Ishikawa (cell line): ENCODE results near the gene TNIP2.

ENCODE experiments used
- CEBPB ChIP-seq: IDR thresholded peaks from 2 replicates; pipeline ENCODE4 v1.6.1; 2012
- CREB1 ChIP-seq: IDR thresholded peaks from 2 replicates; pipeline ENCODE4 v1.6.1; 2012; ENCODE audit warnings: low read depth
- EGR1 ChIP-seq: IDR thresholded peaks from 2 replicates; pipeline ENCODE4 v1.6.1; 2012
- EP300 ChIP-seq: IDR thresholded peaks from 2 replicates; pipeline ENCODE4 v1.6.1; 2012; ENCODE audit warnings: borderline replicate concordance
- MAX ChIP-seq: IDR thresholded peaks from 2 replicates; pipeline ENCODE4 v1.6.1; 2012
- RAD21 ChIP-seq: IDR thresholded peaks from 2 replicates; pipeline ENCODE4 v1.6.1; 2012; ENCODE audit warnings: low read depth
- TAF1 ChIP-seq: IDR thresholded peaks from 2 replicates; pipeline ENCODE4 v1.6.1; 2012; ENCODE audit warnings: low read depth, mild to moderate bottlenecking
- USF1 ChIP-seq: IDR thresholded peaks from 2 replicates; pipeline ENCODE4 v1.6.1; 2012
- YY1 ChIP-seq: IDR thresholded peaks from 2 replicates; pipeline ENCODE4 v1.6.1; 2012; ENCODE audit warnings: low read depth

- TF ChIP-seq EP300 (no peak), MAX (no peak), YY1 (no peak), USF1 (no peak), CEBPB (no peak), CREB1 (no peak), TAF1 (no peak), EGR1 (no peak), RAD21 (no peak)
These were observed 30.8 kb downstream of the TNIP2 start for GRCh38 chr4:2725380-2725779.
